22Rv1 (cell line): ENCODE data around the gene C2CD4D.

Source experiments
- CTCF ChIP-seq: fragments of 450-650 bp; IDR thresholded peaks from 2 replicates; pipeline ENCODE4 v1.5.1; 2017; ENCODE audit warnings: mild to moderate bottlenecking
- ZFX ChIP-seq: fragments of 450-650 bp; IDR thresholded peaks from 2 replicates; pipeline ENCODE4 v1.6.1; 2017; ENCODE audit warnings: antibody characterized with exemption, borderline replicate concordance

GRCh38 chr1:151840421-151840820, 801 bp upstream of the C2CD4D start:
- no peak for TF ChIP-seq CTCF
- no peak for TF ChIP-seq ZFX
